OCI-M2 (cell line): ENCODE data around the gene BPGM.
"Not testable (repeated sequence)": the region's sequence is repeated elsewhere in the genome, so short reads cannot be mapped to it uniquely, and the experiment has no call there.

ENCODE experiments used
- DNase-seq: peaks from one replicate; lab custom pipeline; 2025; ENCODE audit not compliant: unreplicated experiment; lab: John Stamatoyannopoulos, UW

The BPGM gene

GRCh38 chr7:134630893-134631292, 15.8 kb upstream of the BPGM start:
- DNase-seq, result no peak

GRCh38 chr7:134632052-134632451, 14.6 kb upstream of the BPGM start:
- no peak for DNase-seq

GRCh38 chr7:134632937-134633540, 13.6 kb upstream of the BPGM start:
- DNase-seq, result no peak

- no peak for DNase-seq
These were observed 10.6 kb upstream of the BPGM start for GRCh38 chr7:134636008-134636449.

GRCh38 chr7:134637441-134637840, 9.2 kb upstream of the BPGM start:
- DNase-seq, result no peak

GRCh38 chr7:134637934-134638719, 8.5 kb upstream of the BPGM start:
- no peak for DNase-seq

- DNase-seq, result no peak
These were observed 7.6 kb upstream of the BPGM start for GRCh38 chr7:134639061-134639460.

GRCh38 chr7:134639683-134640279, 6.9 kb upstream of the BPGM start:
- peak; percentile 84 for DNase-seq

- DNase-seq, result no peak
These were observed 5.6 kb upstream of the BPGM start for GRCh38 chr7:134640842-134641715.

GRCh38 chr7:134641981-134642380, 4.7 kb upstream of the BPGM start:
- not testable (repeated sequence) for DNase-seq

GRCh38 chr7:134643131-134643530, 3.5 kb upstream of the BPGM start:
- DNase-seq, result no peak

GRCh38 chr7:134645478-134645877, 1.2 kb upstream of the BPGM start:
- no peak for DNase-seq

- peak; percentile 63 for DNase-seq
These were observed 718 bp upstream of the BPGM start for GRCh38 chr7:134645935-134646334.

- no peak for DNase-seq
These were observed 1.8 kb downstream of the BPGM start for GRCh38 chr7:134648456-134648855.

GRCh38 chr7:134649226-134649775, 2.6 kb downstream of the BPGM start:
- no peak for DNase-seq

- no peak for DNase-seq
These were observed 5.3 kb downstream of the BPGM start for GRCh38 chr7:134651991-134652390.

GRCh38 chr7:134654104-134654775, 7.6 kb downstream of the BPGM start:
- DNase-seq, result no peak

GRCh38 chr7:134657526-134657925, 10.9 kb downstream of the BPGM start:
- no peak for DNase-seq

GRCh38 chr7:134660242-134660785, 13.7 kb downstream of the BPGM start:
- DNase-seq, result peak; percentile 80

- no peak for DNase-seq
These were observed 14.3 kb downstream of the BPGM start for GRCh38 chr7:134660961-134661376.
